Activated gamma-delta T cell treated with Interleukin-2 at 50 U/mL for 16 hours (primary cell): ENCODE data around the gene INHBB.
"Not testable (repeated sequence)": the region's sequence is repeated elsewhere in the genome, so short reads cannot be mapped to it uniquely, and the experiment has no call there.

Experiments
- DNase-seq: peaks from one replicate; pipeline ENCODE4 v3.0.0-alpha.2; 2020

INHBB gene

GRCh38 chr2:120316528-120317179 is 29.3 kb upstream of the INHBB start:
- no peak for DNase-seq

GRCh38 chr2:120317180-120317533 is 28.8 kb upstream of the INHBB start:
- DNase-seq: no peak

GRCh38 chr2:120317916-120318315 is 28.0 kb upstream of the INHBB start:
- DNase-seq: no peak

- no peak for DNase-seq
These were observed 27.3 kb upstream of the INHBB start for GRCh38 chr2:120318626-120319025.

- DNase-seq: no peak
These were observed 26.8 kb upstream of the INHBB start for GRCh38 chr2:120319123-120319522.

- DNase-seq: no peak
These were observed 26.1 kb upstream of the INHBB start for GRCh38 chr2:120319686-120320317.

GRCh38 chr2:120320318-120320851 is 25.6 kb upstream of the INHBB start:
- DNase-seq: no peak

GRCh38 chr2:120320887-120321556 is 24.9 kb upstream of the INHBB start:
- not testable (repeated sequence) for DNase-seq

GRCh38 chr2:120321721-120322284 is 24.1 kb upstream of the INHBB start:
- DNase-seq: no peak

- no peak for DNase-seq
These were observed 23.6 kb upstream of the INHBB start for GRCh38 chr2:120322329-120322728.

GRCh38 chr2:120323214-120323613 is 22.7 kb upstream of the INHBB start:
- DNase-seq: no peak

GRCh38 chr2:120323807-120324399 is 22.0 kb upstream of the INHBB start:
- DNase-seq: no peak

- DNase-seq: no peak
These were observed 21.0 kb upstream of the INHBB start for GRCh38 chr2:120324933-120325332.

GRCh38 chr2:120326066-120326465 is 19.9 kb upstream of the INHBB start:
- DNase-seq: no peak

- DNase-seq: no peak
These were observed 14.8 kb upstream of the INHBB start for GRCh38 chr2:120330946-120331822.

GRCh38 chr2:120331903-120332302 is 14.0 kb upstream of the INHBB start:
- no peak for DNase-seq

- no peak for DNase-seq
These were observed 13.6 kb upstream of the INHBB start for GRCh38 chr2:120332384-120332783.

- DNase-seq: no peak
These were observed 11.9 kb upstream of the INHBB start for GRCh38 chr2:120334068-120334467.

GRCh38 chr2:120336749-120337148 is 9.2 kb upstream of the INHBB start:
- no peak for DNase-seq

- DNase-seq: no peak
These were observed 7.9 kb upstream of the INHBB start for GRCh38 chr2:120338015-120338414.

GRCh38 chr2:120341977-120342376 is 4.0 kb upstream of the INHBB start:
- DNase-seq: no peak

- no peak for DNase-seq
These were observed 3.5 kb upstream of the INHBB start for GRCh38 chr2:120342446-120342845.

GRCh38 chr2:120343100-120343432 is 2.9 kb upstream of the INHBB start:
- no peak for DNase-seq
